Gastroesophageal sphincter (tissue), 4 donors: ENCODE measurements around the gene AUTS2. TPM values are rescaled to one million over a fixed set of nuclear protein-coding genes. Genes with fewer than 3 reads are reported as not detected.

Experiments used
- ATAC-seq: fragments of 150-250 bp; one replicate; pipeline ENCODE4 v1.9.1; 2016; ENCODE audit warnings: mild to moderate bottlenecking, moderate library complexity
- H3K27ac ChIP-seq, 4 donors: fragments of 200-600 bp; sonication (generic) in 3 of 4; 1 replicate in 3 of 4; 2 replicates in 1 of 4; pipeline ENCODE4 v1.5.1; 2016 to 2019
- H3K27me3 ChIP-seq: fragments of 200-600 bp; sonication (generic); one replicate; pipeline ENCODE4 v1.5.1; 2019
- H3K36me3 ChIP-seq, 2 donors: fragments of 200-600 bp; sonication (generic); one replicate each; pipeline ENCODE4 v1.5.1; 2019; ENCODE audit warnings: control low read depth in 1 of 2
- H3K4me1 ChIP-seq, 3 donors: fragments of 200-600 bp; sonication (generic); 1 replicate in 2 of 3; 2 replicates in 1 of 3; pipeline ENCODE4 v1.5.1; 2016 to 2019; ENCODE audit warnings: control low read depth in 2 of 3
- H3K4me3 ChIP-seq, 2 donors: fragments of 200-600 bp; sonication (generic); one replicate each; pipeline ENCODE4 v1.5.1; 2019; ENCODE audit warnings: mild to moderate bottlenecking in 1 of 2, moderate library complexity in 1 of 2
- H3K9me3 ChIP-seq, 3 donors: fragments of 200-600 bp; sonication (generic); one replicate each; pipeline ENCODE4 v1.5.1; 2017 to 2019; ENCODE audit warnings: control low read depth in 2 of 3
- CTCF ChIP-seq, 4 experiments: fragments of 200-600 bp in 2 of 4; fragments of 450-650 bp in 2 of 4; sonication (generic) in 1 of 4; IDR thresholded peaks; one replicate each; pipeline ENCODE4 v1.5.1; 2017 to 2019; ENCODE audit warnings: antibody characterized with exemption in 4 of 4, mild to moderate bottlenecking in 2 of 4, moderate library complexity in 2 of 4
- EP300 ChIP-seq: sonication (generic); formaldehyde crosslinking; IDR thresholded peaks from one replicate; pipeline ENCODE4 v1.6.1; 2017; ENCODE audit warnings: antibody characterized with exemption, mild to moderate bottlenecking
- POLR2A ChIP-seq, 2 donors: fragments of 450-650 bp; IDR thresholded peaks; one replicate each; pipeline ENCODE4 v1.6.1; 2017; ENCODE audit warnings: antibody characterized with exemption in 2 of 2, mild to moderate bottlenecking in 2 of 2, moderate library complexity in 1 of 2
- POLR2AphosphoS5 ChIP-seq: sonication (generic); formaldehyde crosslinking; IDR thresholded peaks from one replicate; pipeline ENCODE4 v1.6.1; 2017; ENCODE audit warnings: antibody characterized with exemption
- WGBS, 2 donors: methylation state at CpG; one replicate each; pipeline ENCODE4 v1.1.5; 2018; ENCODE audit warnings: low coverage in 1 of 2; 5-methylcytosine and 5-hydroxymethylcytosine counted together
- total RNA-seq, 4 donors: library from RNA; depleted of rRNA; stranded (reverse); fragments of >200 nt; gene quantifications; one replicate each; pipeline ENCODE4 v1.1.0, GENCODE V29; 2016

Gene AUTS2
- total RNA-seq, 4 donors from 2014 or later: 12.2 to 48.7 (median 44.1) TPM

DNA sequence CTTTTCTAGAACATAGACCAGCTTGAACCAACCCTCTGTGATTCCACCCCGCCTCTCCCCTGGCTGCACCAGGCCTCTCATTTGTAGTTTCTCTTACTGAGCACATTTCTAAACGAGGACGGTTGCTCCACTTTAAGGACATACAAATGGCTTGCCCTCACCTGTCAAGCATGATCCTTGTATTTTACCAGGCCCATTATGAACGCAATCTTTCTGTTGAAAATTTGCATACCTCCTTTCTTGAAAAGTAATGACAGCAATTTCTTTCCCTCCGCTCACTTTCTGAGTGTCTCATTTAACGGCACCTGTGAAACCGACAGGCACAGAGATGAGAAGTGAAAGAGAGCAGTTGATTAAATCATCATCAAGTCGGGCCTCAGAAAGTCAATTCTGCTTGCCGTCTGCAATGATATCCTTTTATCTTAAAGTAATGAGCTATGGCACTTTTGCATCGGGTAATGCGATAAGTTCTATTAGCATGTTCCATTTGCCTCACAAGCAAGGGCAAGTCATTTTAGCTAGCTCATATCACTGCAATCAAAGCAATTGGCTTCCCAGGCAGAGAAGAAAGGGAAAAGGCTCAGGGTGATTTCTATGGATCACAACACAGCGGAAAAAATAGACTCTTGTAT lies 828.1 kb downstream of the AUTS2 start:
- TF ChIP-seq POLR2AphosphoS5: no peak
- TF ChIP-seq POLR2A (IDR thresholded peaks at IDR 0.05): no peak
- H3K36me3 ChIP-seq: no peaks in the 10 kb centered on the region
- H3K27me3 ChIP-seq: no peaks in the 10 kb centered on the region
- ATAC-seq: no peak
- no peaks in the 10 kb centered on the region for H3K9me3 ChIP-seq
- H3K4me1 ChIP-seq: no peaks in the 10 kb centered on the region
- no peak overlapping the region for H3K4me3 ChIP-seq
- no peak overlapping the region for H3K27ac ChIP-seq
- WGBS, 2 donors: 93 to 97% methylated on average over 11 to 12 of the region's 12 CpGs

DNA sequence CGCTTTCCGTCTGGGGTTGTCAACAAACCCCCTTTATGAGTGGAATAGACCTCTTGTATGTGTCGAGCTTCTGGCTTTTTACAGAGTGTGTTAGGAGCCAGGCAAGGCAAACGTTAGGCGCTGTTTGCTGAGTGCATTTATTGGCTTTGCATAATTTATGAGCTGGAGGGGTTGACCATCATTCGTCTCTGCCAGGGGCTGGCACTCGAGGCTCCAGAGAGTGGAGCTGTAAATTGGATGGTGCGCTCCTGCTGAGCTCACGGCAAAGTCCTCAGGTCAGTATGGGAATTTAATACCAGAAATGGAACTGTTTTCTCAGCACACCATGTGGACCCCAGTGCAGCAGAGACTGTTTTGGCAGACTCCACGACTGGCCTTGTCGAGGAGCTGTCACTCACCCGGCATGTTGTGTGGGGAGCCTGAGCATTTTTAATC lies 834.3 kb downstream of the AUTS2 start:
- Histone ChIP-seq H3K4me3 (no peak overlapping the region), H3K27me3 (no peaks in the 10 kb centered on the region), H3K4me1 (no peaks in the 10 kb centered on the region), H3K9me3 (no peaks in the 10 kb centered on the region), H3K36me3 (peaks cover 0 to 5% of the 10 kb centered on the region in 2 donors), H3K27ac (no peak overlapping the region)
- no peak for ATAC-seq
- no peak for TF ChIP-seq POLR2A (IDR thresholded peaks at IDR 0.05)
- no peak for TF ChIP-seq POLR2AphosphoS5
- TF ChIP-seq CTCF (IDR thresholded peaks at IDR 0.05): no peak
- TF ChIP-seq EP300: no peak
- 78 to 100% methylated on average over 2 to 11 of the region's 12 CpGs for WGBS, 2 donors

GRCh38 chr7:70434376-70434775 lies 836.1 kb downstream of the AUTS2 start:
- Histone ChIP-seq H3K4me1 (no peaks in the 10 kb centered on the region), H3K4me3 (no peak overlapping the region), H3K27me3 (no peaks in the 10 kb centered on the region), H3K36me3 (peaks cover 0 to 5% of the 10 kb centered on the region in 2 donors), H3K27ac (no peak overlapping the region), H3K9me3 (no peaks in the 10 kb centered on the region)
- no peak for ATAC-seq
- no peak for TF ChIP-seq POLR2A (IDR thresholded peaks at IDR 0.05)
- TF ChIP-seq EP300: no peak
- no peak for TF ChIP-seq POLR2AphosphoS5
- no peak for TF ChIP-seq CTCF (IDR thresholded peaks at IDR 0.05)
- 84 to 100% methylated on average over 1 to 2 of the region's 2 CpGs for WGBS, 2 donors

DNA sequence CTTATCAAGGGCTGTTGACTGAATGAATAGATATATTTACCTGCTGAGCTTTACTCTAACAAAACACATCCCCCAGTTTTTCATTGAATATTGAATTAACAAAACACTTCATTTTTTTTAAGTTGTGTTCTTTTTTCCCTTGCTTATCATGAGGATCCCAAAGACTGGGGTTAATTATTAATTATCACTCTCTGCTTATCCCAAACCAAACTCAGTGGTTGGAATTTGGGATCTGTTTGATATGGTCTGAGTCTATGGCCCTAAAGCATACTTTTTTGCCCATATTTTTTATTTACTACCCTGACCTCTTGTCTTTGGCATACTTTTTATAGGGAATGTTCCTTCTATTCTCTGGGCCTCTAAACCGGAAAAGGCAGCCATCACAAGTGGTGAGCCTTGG lies 836.5 kb downstream of the AUTS2 start:
- Histone ChIP-seq H3K9me3 (no peaks in the 10 kb centered on the region), H3K36me3 (peaks cover 0 to 5% of the 10 kb centered on the region in 2 donors), H3K4me3 (no peak overlapping the region), H3K27me3 (no peaks in the 10 kb centered on the region), H3K4me1 (no peaks in the 10 kb centered on the region), H3K27ac (no peak overlapping the region)
- WGBS, 2 donors: 100% methylated on average over 1 of the region's 1 CpG
- TF ChIP-seq POLR2A (IDR thresholded peaks at IDR 0.05): no peak
- no peak for TF ChIP-seq EP300
- no peak for TF ChIP-seq POLR2AphosphoS5
- no peak for TF ChIP-seq CTCF (IDR thresholded peaks at IDR 0.05)
- no peak for ATAC-seq

DNA sequence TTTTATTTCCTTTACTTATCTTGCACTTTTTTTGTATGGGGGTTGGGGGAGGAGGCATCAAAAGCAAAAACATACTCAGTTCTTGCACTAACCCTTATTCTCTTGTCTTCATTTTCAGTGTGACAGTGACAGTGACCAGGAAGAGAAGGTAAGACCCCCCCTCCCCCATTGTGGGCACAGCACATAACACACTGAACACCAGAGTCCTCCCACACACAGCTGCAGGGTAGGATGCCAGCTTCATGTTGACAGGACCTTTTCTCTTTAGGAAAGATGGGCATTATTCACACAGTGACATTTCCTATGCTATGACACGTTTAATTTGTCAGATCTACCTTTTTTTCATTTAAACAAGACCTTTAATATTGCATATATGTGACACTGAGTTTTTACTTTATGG lies 837.4 kb downstream of the AUTS2 start:
- no peak for ATAC-seq
- H3K9me3 ChIP-seq: no peaks in the 10 kb centered on the region
- H3K27ac ChIP-seq: no peak overlapping the region
- no peak overlapping the region for H3K4me3 ChIP-seq
- no peaks in the 10 kb centered on the region for H3K27me3 ChIP-seq
- H3K36me3 ChIP-seq: peaks cover 0 to 5% of the 10 kb centered on the region in 2 donors
- TF ChIP-seq EP300 (no peak), POLR2AphosphoS5 (no peak), POLR2A (IDR thresholded peaks at IDR 0.05) (no peak), CTCF (IDR thresholded peaks at IDR 0.05) (no peak)
- 78 to 95% methylated on average over 1 of the region's 1 CpG for WGBS, 2 donors
- no peaks in the 10 kb centered on the region for H3K4me1 ChIP-seq
